Trophoblast cell (in vitro differentiated cells and primary cell): ENCODE results near the gene SAMD8.

ENCODE experiments used
- DNase-seq, 2 donors: peaks; one replicate each; pipeline ENCODE4 v3.0.0-alpha.2; 2016
- H2AFZ ChIP-seq: 2 replicates; pipeline ENCODE4 v1.6.1; 2013; ENCODE audit warnings: low read length, moderate library complexity, mild to moderate bottlenecking; ENCODE audit not compliant: insufficient read depth, poor library complexity
- H2AK5ac ChIP-seq: 2 replicates; pipeline ENCODE4 v1.6.1; 2013; ENCODE audit warnings: mild to moderate bottlenecking, low read length
- H2BK120ac ChIP-seq: 2 replicates; pipeline ENCODE4 v1.6.1; 2013; ENCODE audit warnings: low read length, mild to moderate bottlenecking, moderate library complexity; ENCODE audit not compliant: insufficient read depth, poor library complexity
- H2BK12ac ChIP-seq: 2 replicates; pipeline ENCODE4 v1.6.1; 2013; ENCODE audit warnings: mild to moderate bottlenecking, low read length, moderate library complexity
- H2BK5ac ChIP-seq: 2 replicates; pipeline ENCODE4 v1.6.1; 2013; ENCODE audit warnings: low read length, low read depth, moderate library complexity, mild to moderate bottlenecking; ENCODE audit not compliant: poor library complexity
- H3K14ac ChIP-seq: 2 replicates; pipeline ENCODE4 v1.6.1; 2013; ENCODE audit warnings: mild to moderate bottlenecking, low read length
- H3K18ac ChIP-seq: 2 replicates; pipeline ENCODE4 v1.6.1; 2013; ENCODE audit warnings: mild to moderate bottlenecking, low read length
- H3K23ac ChIP-seq: 2 replicates; pipeline ENCODE4 v1.6.1; 2013; ENCODE audit warnings: low read length
- H3K27ac ChIP-seq: 2 replicates; pipeline ENCODE4 v1.5.1; 2013; ENCODE audit warnings: low read depth, mild to moderate bottlenecking, inconsistent platforms, low read length, moderate library complexity
- H3K27me3 ChIP-seq: 2 replicates; pipeline ENCODE4 v1.6.1; 2013; ENCODE audit warnings: inconsistent platforms, mild to moderate bottlenecking, low read length, moderate library complexity; ENCODE audit not compliant: insufficient read depth
- H3K36me3 ChIP-seq, 2 experiments: 1 replicate in 1 of 2; 2 replicates in 1 of 2; pipeline ENCODE4 v1.6.1; 2013; ENCODE audit warnings: low read length in 2 of 2, mild to moderate bottlenecking in 2 of 2, moderate library complexity in 1 of 2; ENCODE audit not compliant: insufficient read depth in 2 of 2, control insufficient read depth in 1 of 2
- H3K4ac ChIP-seq: 2 replicates; pipeline ENCODE4 v1.6.1; 2013; ENCODE audit warnings: low read depth, mild to moderate bottlenecking, low read length, moderate library complexity
- H3K4me1 ChIP-seq, 2 experiments: 1 replicate in 1 of 2; 2 replicates in 1 of 2; pipeline ENCODE4 v1.6.1; 2013; ENCODE audit warnings: low read length in 2 of 2, mild to moderate bottlenecking in 2 of 2, moderate library complexity in 1 of 2; ENCODE audit not compliant: insufficient read depth in 2 of 2, control insufficient read depth in 1 of 2
- H3K4me2 ChIP-seq: 2 replicates; pipeline ENCODE4 v1.6.1; 2013; ENCODE audit warnings: inconsistent platforms, mild to moderate bottlenecking, low read length, moderate library complexity
- H3K4me3 ChIP-seq: 2 replicates; pipeline ENCODE4 v1.5.1; 2013; ENCODE audit warnings: mild to moderate bottlenecking, low read depth, low read length, inconsistent platforms
- H3K79me1 ChIP-seq: one replicate; pipeline ENCODE4 v1.6.1; 2013; ENCODE audit warnings: low read length
- H3K79me2 ChIP-seq: 2 replicates; pipeline ENCODE4 v1.6.1; 2013; ENCODE audit warnings: low read length, mild to moderate bottlenecking; ENCODE audit not compliant: control insufficient read depth, insufficient read depth, poor library complexity
- H3K9ac ChIP-seq: 2 replicates; pipeline ENCODE4 v1.6.1; 2013; ENCODE audit warnings: mild to moderate bottlenecking, low read length
- H3K9me3 ChIP-seq: 2 replicates; pipeline ENCODE4 v1.6.1; 2013; ENCODE audit warnings: low read depth, mild to moderate bottlenecking, control low read depth, inconsistent platforms, low read length; ENCODE audit not compliant: insufficient read depth
- H4K12ac ChIP-seq: 2 replicates; pipeline ENCODE4 v1.6.1; 2013; ENCODE audit warnings: low read depth, mild to moderate bottlenecking, low read length, moderate library complexity
- H4K8ac ChIP-seq: 2 replicates; pipeline ENCODE4 v1.6.1; 2013; ENCODE audit warnings: low read depth, mild to moderate bottlenecking, low read length, moderate library complexity
- H4K91ac ChIP-seq: one replicate; pipeline ENCODE4 v1.6.1; 2013; ENCODE audit warnings: low read depth, mild to moderate bottlenecking, low read length, moderate library complexity
- WGBS: extraction: QIAGEN DNeasy Blood & Tissue Kit; methylation state at CpG from one replicate; pipeline ENCODE4 v1.1.7; 2013; ENCODE audit warnings: missing lambda C conversion rate; ENCODE audit not compliant: insufficient read length, insufficient coverage; ENCODE audit errors: extremely low coverage; 5-methylcytosine and 5-hydroxymethylcytosine counted together

The SAMD8 gene

DNA sequence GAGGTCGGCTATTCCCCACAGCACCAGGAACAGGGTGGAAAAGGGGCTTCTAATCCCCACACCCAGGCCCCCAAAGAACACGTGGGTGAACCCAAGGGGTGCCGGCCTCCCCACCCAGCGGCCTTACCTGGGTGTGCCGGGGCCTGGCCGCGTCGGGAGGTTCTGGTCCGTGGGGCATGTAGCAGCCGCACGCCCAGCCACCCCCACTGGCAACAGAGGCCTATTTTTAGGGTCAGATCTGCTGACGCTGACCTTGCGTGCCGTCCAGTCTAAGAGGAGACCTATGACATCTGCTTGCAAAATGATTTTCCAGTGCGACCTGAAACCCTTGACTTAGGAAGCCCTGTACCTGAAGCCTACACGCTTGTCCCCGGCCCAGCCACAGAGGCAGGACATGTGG lies 38.0 kb upstream of the SAMD8 start:
- Histone ChIP-seq H2BK120ac (no peak overlapping the region), H4K8ac (no peak overlapping the region)

DNA sequence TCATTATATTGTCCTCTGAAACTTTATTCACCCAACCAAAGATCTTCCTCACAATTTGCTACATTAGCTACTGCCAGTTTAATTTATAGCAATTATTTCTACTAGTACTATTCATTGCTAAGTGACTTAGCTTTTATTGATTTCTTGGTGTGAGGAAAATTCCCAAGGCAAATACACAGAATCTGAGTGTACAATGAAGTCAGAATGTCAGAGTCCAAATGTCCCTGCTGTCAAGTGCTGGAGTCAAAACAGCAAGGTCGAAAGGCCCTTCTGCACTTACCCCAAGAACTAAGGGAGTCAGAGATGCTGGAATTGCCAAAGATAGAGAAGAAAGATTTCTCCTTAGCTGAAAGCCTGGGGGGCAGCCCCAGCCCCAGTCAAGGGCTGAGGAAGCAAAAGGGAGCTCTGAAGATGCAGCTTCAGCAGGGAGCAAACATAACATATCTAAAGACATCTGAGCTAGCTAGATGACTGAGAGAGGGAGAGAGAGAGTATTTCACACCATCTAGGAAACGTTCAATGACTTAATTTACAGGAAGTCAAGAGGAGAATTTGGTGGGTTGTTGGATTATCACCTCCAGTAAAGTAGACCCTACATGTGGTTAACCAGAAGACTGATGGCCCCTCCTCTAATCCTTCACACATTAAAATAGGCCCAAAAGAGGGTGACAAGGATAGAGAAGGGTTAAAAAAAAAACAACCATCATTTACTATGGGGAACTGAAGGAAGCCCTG lies 36.6 kb upstream of the SAMD8 start:
- no peaks in the 10 kb centered on the region for H3K79me1 ChIP-seq
- H3K79me2 ChIP-seq: no peaks in the 10 kb centered on the region
- H3K27ac ChIP-seq: no peak overlapping the region
- no peak overlapping the region for H2BK12ac ChIP-seq
- no peak overlapping the region for H2BK120ac ChIP-seq
- no peak overlapping the region for H3K4ac ChIP-seq
- no CpG with 5 or more reads among the region's 2 CpGs for WGBS
- no peak overlapping the region for H2AK5ac ChIP-seq
- H2BK5ac ChIP-seq: no peak overlapping the region
- no peak overlapping the region for H4K91ac ChIP-seq
- no peak overlapping the region for H2AFZ ChIP-seq
- DNase-seq: no peak
- no peak overlapping the region for H3K9ac ChIP-seq
- no peak overlapping the region for H4K12ac ChIP-seq
- H3K4me1 ChIP-seq: no peaks in the 10 kb centered on the region
- no peak overlapping the region for H3K4me2 ChIP-seq
- no peaks in the 10 kb centered on the region for H3K27me3 ChIP-seq
- H3K23ac ChIP-seq: no peak overlapping the region
- H3K18ac ChIP-seq: no peak overlapping the region
- H3K36me3 ChIP-seq: no peaks in the 10 kb centered on the region
- no peak overlapping the region for H3K4me3 ChIP-seq
- no peak overlapping the region for H3K14ac ChIP-seq
- no peak overlapping the region for H4K8ac ChIP-seq
- H3K9me3 ChIP-seq: no peaks in the 10 kb centered on the region

More for the DNA sequence above, 38.0 kb upstream of the SAMD8 start:
- no peak for DNase-seq
- no peak overlapping the region for H3K9ac ChIP-seq
- H2AFZ ChIP-seq: no peak overlapping the region
- no peaks in the 10 kb centered on the region for H3K9me3 ChIP-seq
- H3K4me3 ChIP-seq: no peak overlapping the region
- no peaks in the 10 kb centered on the region for H3K27me3 ChIP-seq
- no peak overlapping the region for H4K91ac ChIP-seq
- no peak overlapping the region for H2BK12ac ChIP-seq
- no peaks in the 10 kb centered on the region for H3K36me3 ChIP-seq
- H3K4ac ChIP-seq: no peak overlapping the region
- no peak overlapping the region for H3K23ac ChIP-seq
- no peak overlapping the region for H3K18ac ChIP-seq
- H2AK5ac ChIP-seq: no peak overlapping the region
- no peak overlapping the region for H2BK5ac ChIP-seq
- no peak overlapping the region for H3K4me2 ChIP-seq
- no peak overlapping the region for H4K12ac ChIP-seq
- H3K14ac ChIP-seq: no peak overlapping the region
- no peaks in the 10 kb centered on the region for H3K79me2 ChIP-seq
- no CpG with 5 or more reads among the region's 17 CpGs for WGBS
- no peaks in the 10 kb centered on the region for H3K4me1 ChIP-seq
- H3K79me1 ChIP-seq: no peaks in the 10 kb centered on the region
- no peak overlapping the region for H3K27ac ChIP-seq

DNA sequence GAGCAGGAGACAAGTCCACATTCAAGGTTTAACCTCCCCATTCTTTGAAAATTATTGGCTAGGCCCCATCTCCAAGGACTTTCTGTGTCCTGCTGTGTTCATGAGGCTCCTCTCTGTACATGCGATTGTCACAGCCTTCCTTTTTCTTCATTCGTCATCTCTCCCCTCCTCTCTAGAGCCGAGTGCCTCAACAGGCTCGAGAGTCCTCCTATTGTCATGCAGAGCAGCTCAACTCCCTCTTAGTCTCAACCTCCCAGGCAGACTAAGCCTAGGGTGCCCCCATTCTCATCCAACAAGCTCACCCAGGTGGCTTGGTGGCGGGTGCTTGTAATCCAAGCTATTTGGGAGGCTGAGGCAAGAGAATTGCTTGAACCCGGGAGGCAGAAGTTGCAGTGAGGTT lies 35.1 kb upstream of the SAMD8 start:
- no peaks in the 10 kb centered on the region for H3K27me3 ChIP-seq
- H4K91ac ChIP-seq: no peak overlapping the region
- no peak overlapping the region for H3K23ac ChIP-seq
- H3K79me1 ChIP-seq: no peaks in the 10 kb centered on the region
- H3K4me1 ChIP-seq: no peaks in the 10 kb centered on the region
- no peak overlapping the region for H2BK120ac ChIP-seq
- no peak overlapping the region for H3K27ac ChIP-seq
- H3K18ac ChIP-seq: no peak overlapping the region
- no peak overlapping the region for H4K8ac ChIP-seq
- H3K14ac ChIP-seq: no peak overlapping the region
- DNase-seq: no peak
- H3K79me2 ChIP-seq: no peaks in the 10 kb centered on the region
- H3K4ac ChIP-seq: no peak overlapping the region
- no peak overlapping the region for H4K12ac ChIP-seq
- no peaks in the 10 kb centered on the region for H3K9me3 ChIP-seq
- H3K4me2 ChIP-seq: no peak overlapping the region
- H2BK5ac ChIP-seq: no peak overlapping the region
- H2AFZ ChIP-seq: no peak overlapping the region
- no peak overlapping the region for H2BK12ac ChIP-seq
- H3K36me3 ChIP-seq: no peaks in the 10 kb centered on the region
- WGBS: no CpG with 5 or more reads among the region's 6 CpGs
- no peak overlapping the region for H3K9ac ChIP-seq
- H2AK5ac ChIP-seq: no peak overlapping the region
- no peak overlapping the region for H3K4me3 ChIP-seq

GRCh38 chr10:75079436-75080083 lies 31.9 kb upstream of the SAMD8 start:
- WGBS: no CpG with 5 or more reads among the region's 9 CpGs

More at GRCh38 chr10:75079436-75080083, 31.9 kb upstream of the SAMD8 start:
- Histone ChIP-seq H2BK120ac (no peak overlapping the region), H3K9me3 (peaks cover 1% of the 10 kb centered on the region), H3K4me1 (no peaks in the 10 kb centered on the region), H3K23ac (no peak overlapping the region), H3K14ac (no peak overlapping the region), H3K36me3 (no peaks in the 10 kb centered on the region), H3K4me2 (no peak overlapping the region), H3K9ac (no peak overlapping the region), H3K4ac (no peak overlapping the region), H3K27ac (no peak overlapping the region), H2BK5ac (no peak overlapping the region), H3K18ac (no peak overlapping the region), H4K12ac (no peak overlapping the region), H2BK12ac (no peak overlapping the region), H2AK5ac (no peak overlapping the region), H3K27me3 (no peaks in the 10 kb centered on the region), H3K4me3 (no peak overlapping the region), H4K91ac (no peak overlapping the region), H2AFZ (no peak overlapping the region), H4K8ac (no peak overlapping the region), H3K79me1 (no peaks in the 10 kb centered on the region), H3K79me2 (no peaks in the 10 kb centered on the region)
- DNase-seq: no peak
